Smooth muscle cell (in vitro differentiated cells): ENCODE results near the gene PLEKHM2. TPM values are rescaled to one million over a fixed set of nuclear protein-coding genes. Genes with fewer than 3 reads are reported as not detected.

ENCODE experiments used
- DNase-seq: peaks from one replicate; lab custom pipeline; 2025; ENCODE audit not compliant: unreplicated experiment; lab: John Stamatoyannopoulos, UW
- H2AFZ ChIP-seq: fragments of 200-600 bp; sonication (generic); 2 replicates; pipeline ENCODE4 v1.6.0; 2016; ENCODE audit warnings: antibody characterized with exemption, low read depth, mild to moderate bottlenecking
- H3F3A ChIP-seq: fragments of 200-600 bp; sonication (generic); 2 replicates; pipeline ENCODE4 v1.6.0; 2017; ENCODE audit warnings: antibody characterized with exemption, low read depth
- H3K27ac ChIP-seq: fragments of 200-600 bp; sonication (generic); 2 replicates; pipeline ENCODE4 v1.5.1; 2016; ENCODE audit warnings: low read depth, mild to moderate bottlenecking
- H3K27me3 ChIP-seq: fragments of 200-600 bp; sonication (generic); 2 replicates; pipeline ENCODE4 v1.6.1; 2016; ENCODE audit warnings: low read depth, mild to moderate bottlenecking
- H3K36me3 ChIP-seq: fragments of 200-600 bp; sonication (generic); 2 replicates; pipeline ENCODE4 v1.5.1; 2016; ENCODE audit warnings: low read depth
- H3K4me1 ChIP-seq: fragments of 200-600 bp; sonication (generic); 2 replicates; pipeline ENCODE4 v1.5.1; 2016; ENCODE audit warnings: low read depth
- H3K4me2 ChIP-seq: fragments of 200-600 bp; sonication (generic); 2 replicates; pipeline ENCODE4 v1.6.0; 2016; ENCODE audit warnings: mild to moderate bottlenecking
- H3K4me3 ChIP-seq: fragments of 200-600 bp; sonication (generic); 2 replicates; pipeline ENCODE4 v1.5.1; 2016; ENCODE audit warnings: mild to moderate bottlenecking
- H3K79me2 ChIP-seq: fragments of 200-600 bp; sonication (generic); 2 replicates; pipeline ENCODE4 v1.6.0; 2016; ENCODE audit warnings: low read depth, mild to moderate bottlenecking
- H3K9ac ChIP-seq: fragments of 200-600 bp; sonication (generic); 2 replicates; pipeline ENCODE4 v1.6.0; 2016; ENCODE audit warnings: low read depth
- H3K9me3 ChIP-seq: fragments of 200-600 bp; sonication (generic); replicated peaks from 2 replicates; pipeline ENCODE4 v1.5.1; 2016; ENCODE audit warnings: low read depth
- H4K20me1 ChIP-seq: fragments of 200-600 bp; sonication (generic); 2 replicates; pipeline ENCODE4 v1.6.0; 2016; ENCODE audit warnings: low read depth
- CTCF ChIP-seq: fragments of 200-600 bp; sonication (generic); IDR thresholded peaks from 2 replicates; pipeline ENCODE4 v1.5.1; 2017; ENCODE audit warnings: borderline replicate concordance, mild to moderate bottlenecking, antibody characterized with exemption; ENCODE audit not compliant: insufficient read depth, poor library complexity, severe bottlenecking
- WGBS: methylation state at CpG from one replicate; pipeline ENCODE4 v1.1.7; 2016; ENCODE audit warnings: low lambda C conversion rate; 5-methylcytosine and 5-hydroxymethylcytosine counted together
- polyA plus RNA-seq: library from polyadenylated mRNA; unstranded; fragments of >200 nt; fragmentation: Nextera tagmentation; extraction: Ambion mirVana; gene quantifications from 2 replicates; pipeline ENCODE4 v1.2.1, GENCODE V29; 2016
- total RNA-seq: library from RNA; depleted of rRNA; stranded (reverse); fragments of >200 nt; gene quantifications from 2 replicates; pipeline ENCODE4 v1.2.3, GENCODE V29; 2014

PLEKHM2 gene
- total and polyA plus RNA-seq, 2 experiments from 2014 or later = 26.5 to 39.6 TPM

GRCh38 chr1:15738416-15739113, 54.4 kb downstream of the PLEKHM2 start:
- no peak overlapping the region for H3K4me2 ChIP-seq
- no peaks in the 10 kb centered on the region for H3F3A ChIP-seq
- H3K36me3 ChIP-seq = no peaks in the 10 kb centered on the region
- WGBS = 92% methylated on average over 15 of the region's 15 CpGs
- peaks cover 8% of the 10 kb centered on the region for H3K4me1 ChIP-seq
- H4K20me1 ChIP-seq = no peaks in the 10 kb centered on the region
- no peak overlapping the region for H2AFZ ChIP-seq
- no peak overlapping the region for H3K9ac ChIP-seq
- H3K79me2 ChIP-seq = no peaks in the 10 kb centered on the region
- no peak overlapping the region for H3K4me3 ChIP-seq
- H3K9me3 ChIP-seq = no peaks in the 10 kb centered on the region
- H3K27ac ChIP-seq = no peak overlapping the region
- DNase-seq = no peak
- no peak for TF ChIP-seq CTCF
- H3K27me3 ChIP-seq = no peaks in the 10 kb centered on the region

- TF ChIP-seq CTCF = no peak
- no peak overlapping the region for H3K27ac ChIP-seq
- no peaks in the 10 kb centered on the region for H3K9me3 ChIP-seq
- H3K9ac ChIP-seq = no peak overlapping the region
- H3K36me3 ChIP-seq = no peaks in the 10 kb centered on the region
- H4K20me1 ChIP-seq = no peaks in the 10 kb centered on the region
- no peak overlapping the region for H3K4me3 ChIP-seq
- 92% methylated on average over 16 of the region's 16 CpGs for WGBS
- no peaks in the 10 kb centered on the region for H3K27me3 ChIP-seq
- H3F3A ChIP-seq = no peaks in the 10 kb centered on the region
- DNase-seq = no peak
- H2AFZ ChIP-seq = no peak overlapping the region
- H3K4me2 ChIP-seq = no peak overlapping the region
- H3K4me1 ChIP-seq = peaks cover 8% of the 10 kb centered on the region
- H3K79me2 ChIP-seq = no peaks in the 10 kb centered on the region
Measured at GRCh38 chr1:15739259-15739658, 55.1 kb downstream of the PLEKHM2 start.

GRCh38 chr1:15739745-15740144, 55.6 kb downstream of the PLEKHM2 start:
- no peak for DNase-seq
- Histone ChIP-seq H3K27me3 (no peaks in the 10 kb centered on the region), H3K4me2 (no peak overlapping the region), H3F3A (no peaks in the 10 kb centered on the region), H3K9me3 (no peaks in the 10 kb centered on the region), H3K9ac (no peak overlapping the region), H2AFZ (no peak overlapping the region), H3K27ac (no peak overlapping the region), H3K36me3 (no peaks in the 10 kb centered on the region), H3K4me1 (peaks cover 8% of the 10 kb centered on the region), H3K4me3 (no peak overlapping the region), H3K79me2 (no peaks in the 10 kb centered on the region), H4K20me1 (no peaks in the 10 kb centered on the region)
- WGBS = 95% methylated on average over 7 of the region's 7 CpGs
- no peak for TF ChIP-seq CTCF
